Epithelial cell of prostate (primary cell): ENCODE results near the gene NXF1.
"Not testable (repeated sequence)": the region's sequence is repeated elsewhere in the genome, so short reads cannot be mapped to it uniquely, and the experiment has no call there.

Source experiments
- DNase-seq: peaks from one replicate; pipeline ENCODE4 v3.0.0-alpha.2; 2011; ENCODE audit warnings: low read depth, low spot score
- H3K27ac ChIP-seq: fragments of 450-650 bp; 2 replicates; pipeline ENCODE4 v1.5.1; 2017; ENCODE audit warnings: mild to moderate bottlenecking

The NXF1 gene

GRCh38 chr11:62805076-62805892 lies at the start of gene NXF1:
Gene NXF1, minus strand, starts transcription at chr11:62805440. Its CDS starts 84 bp downstream, at chr11:62805356.
- H3K27ac ChIP-seq, result peak within 1 kb of the TSS; percentile 75
- DNase-seq, result peak; percentile 59

- peak overlapping the region; percentile 72 for H3K27ac ChIP-seq
- no peak for DNase-seq
Measured at GRCh38 chr11:62854013-62854824, 49.0 kb upstream of the NXF1 start.

- H3K27ac ChIP-seq, result peak overlapping the region; percentile 72
- DNase-seq, result no peak
Measured at GRCh38 chr11:62853279-62853965, 48.2 kb upstream of the NXF1 start.

- DNase-seq, result no peak
- H3K27ac ChIP-seq, result peak overlapping the region; percentile 72
Measured at GRCh38 chr11:62852523-62853188, 47.4 kb upstream of the NXF1 start.

GRCh38 chr11:62851807-62852522 lies 46.7 kb upstream of the NXF1 start:
- no peak for DNase-seq
- peak overlapping the region; percentile 72 for H3K27ac ChIP-seq

GRCh38 chr11:62850911-62851806 lies 45.9 kb upstream of the NXF1 start:
- peak overlapping the region; percentile 72 for H3K27ac ChIP-seq
- DNase-seq, result no peak

GRCh38 chr11:62847767-62848314 lies 42.6 kb upstream of the NXF1 start:
- H3K27ac ChIP-seq, result no peak overlapping the region
- DNase-seq, result no peak

- H3K27ac ChIP-seq, result no peak overlapping the region
- DNase-seq, result no peak
Measured at GRCh38 chr11:62846177-62846576, 40.9 kb upstream of the NXF1 start.

- DNase-seq, result no peak
Measured at GRCh38 chr11:62844154-62844553, 38.9 kb upstream of the NXF1 start.

GRCh38 chr11:62843466-62843865 lies 38.2 kb upstream of the NXF1 start:
- no peak for DNase-seq

More at GRCh38 chr11:62844154-62844553, 38.9 kb upstream of the NXF1 start:
- no peak overlapping the region for H3K27ac ChIP-seq

GRCh38 chr11:62842891-62843290 lies 37.7 kb upstream of the NXF1 start:
- H3K27ac ChIP-seq, result peak overlapping the region; percentile 94
- DNase-seq, result not testable (repeated sequence)

More at GRCh38 chr11:62843466-62843865, 38.2 kb upstream of the NXF1 start:
- H3K27ac ChIP-seq, result peak overlapping the region; percentile 7

- DNase-seq, result no peak
Measured at GRCh38 chr11:62842171-62842741, 37.0 kb upstream of the NXF1 start.

GRCh38 chr11:62841361-62842170 lies 36.3 kb upstream of the NXF1 start:
- peak; percentile 100 for DNase-seq
- H3K27ac ChIP-seq, result peak overlapping the region; percentile 94

More at GRCh38 chr11:62842171-62842741, 37.0 kb upstream of the NXF1 start:
- H3K27ac ChIP-seq, result peak overlapping the region; percentile 94

GRCh38 chr11:62840721-62841360 lies 35.6 kb upstream of the NXF1 start:
- DNase-seq, result peak; percentile 89
- peak overlapping the region; percentile 94 for H3K27ac ChIP-seq

- H3K27ac ChIP-seq, result peak within 1 kb of the TSS; percentile 94
- peak; percentile 65 for DNase-seq
Measured at GRCh38 chr11:62839050-62839945, 34.1 kb upstream of the NXF1 start, which contains the start of gene WDR74. Gene WDR74, minus strand, starts transcription at chr11:62839590. Its CDS starts 20 bp downstream, at chr11:62839570.
